ENCODE results near the gene INPP4B. TPM values are rescaled to one million over a fixed set of nuclear protein-coding genes. Genes with fewer than 3 reads are reported as not detected.

INPP4B gene
- total RNA-seq, 1 experiment from 2014 or later: 17.6 TPM

- H3K36me3 Mint-ChIP-seq (ENCODE audit: insufficient read depth, unreplicated experiment): peaks cover 5% of the 10 kb centered on the region
- intact Hi-C loops (cut with micrococcal nuclease): no loop called here
- ChIA-PET CTCF (interaction anchor here (0.6 to 0.8 kb wide), 2 partner anchors 125 to 373 kb away, joined by 3 to 4 read pairs; no protein-coding TSS in a partner anchor), POLR2A (interaction anchor here (1.1 kb wide), 1 partner anchor 11 kb away, joined by 3 read pairs; no protein-coding TSS in a partner anchor)
- no peak overlapping the region for H3K27ac Mint-ChIP-seq (ENCODE audit: low read depth, unreplicated experiment)
- peaks cover 22% of the 10 kb centered on the region for H3K4me1 Mint-ChIP-seq (ENCODE audit: insufficient read depth, unreplicated experiment)
- BruUV-seq (replicated peaks): no TSS peak
- H3K4me3 Mint-ChIP-seq (ENCODE audit: unreplicated experiment): no peak overlapping the region
- no peaks in the 10 kb centered on the region for H3K9me3 Mint-ChIP-seq (ENCODE audit: unreplicated experiment)
- peak; percentile 45 for DNase-seq (ENCODE audit: unreplicated experiment)
- no peaks in the 10 kb centered on the region for H3K27me3 Mint-ChIP-seq (ENCODE audit: insufficient read depth, unreplicated experiment)
- TF ChIP-seq, protein P1, sequence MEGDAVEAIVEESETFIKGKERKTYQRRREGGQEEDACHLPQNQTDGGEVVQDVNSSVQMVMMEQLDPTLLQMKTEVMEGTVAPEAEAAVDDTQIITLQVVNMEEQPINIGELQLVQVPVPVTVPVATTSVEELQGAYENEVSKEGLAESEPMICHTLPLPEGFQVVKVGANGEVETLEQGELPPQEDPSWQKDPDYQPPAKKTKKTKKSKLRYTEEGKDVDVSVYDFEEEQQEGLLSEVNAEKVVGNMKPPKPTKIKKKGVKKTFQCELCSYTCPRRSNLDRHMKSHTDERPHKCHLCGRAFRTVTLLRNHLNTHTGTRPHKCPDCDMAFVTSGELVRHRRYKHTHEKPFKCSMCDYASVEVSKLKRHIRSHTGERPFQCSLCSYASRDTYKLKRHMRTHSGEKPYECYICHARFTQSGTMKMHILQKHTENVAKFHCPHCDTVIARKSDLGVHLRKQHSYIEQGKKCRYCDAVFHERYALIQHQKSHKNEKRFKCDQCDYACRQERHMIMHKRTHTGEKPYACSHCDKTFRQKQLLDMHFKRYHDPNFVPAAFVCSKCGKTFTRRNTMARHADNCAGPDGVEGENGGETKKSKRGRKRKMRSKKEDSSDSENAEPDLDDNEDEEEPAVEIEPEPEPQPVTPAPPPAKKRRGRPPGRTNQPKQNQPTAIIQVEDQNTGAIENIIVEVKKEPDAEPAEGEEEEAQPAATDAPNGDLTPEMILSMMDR (IDR thresholded peaks at IDR 0.05; ENCODE audit: unreplicated experiment): no peak
Observed at GRCh38 chr4:142474398-142475087, 371.6 kb downstream of the INPP4B start.

DNA sequence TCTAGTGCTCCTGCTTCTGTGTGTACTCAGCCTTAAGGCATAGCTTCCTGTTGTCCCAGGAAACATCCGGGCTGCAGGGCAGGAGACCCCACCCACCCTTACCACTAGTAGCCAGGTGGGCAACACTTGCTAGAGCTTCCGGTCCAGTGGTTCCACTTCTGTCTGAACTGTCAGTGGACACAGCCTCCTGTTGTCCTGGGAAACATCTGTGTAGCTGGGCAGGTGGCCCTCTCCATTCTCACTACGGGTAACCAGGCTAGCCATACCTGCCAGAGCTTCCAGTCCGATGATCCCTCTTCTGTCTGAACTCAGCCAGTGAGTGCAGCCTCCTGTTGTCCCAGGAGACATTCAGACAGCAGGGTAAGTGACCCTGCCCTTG, 372.2 kb downstream of the INPP4B start:
- no TSS peak for BruUV-seq (replicated peaks)
- no peak for DNase-seq (ENCODE audit: unreplicated experiment)
- POLR2A ChIA-PET: no interaction called here
- Mint-ChIP-seq H3K4me1 (ENCODE audit: insufficient read depth, unreplicated experiment) (peaks cover 22% of the 10 kb centered on the region), H3K27ac (ENCODE audit: low read depth, unreplicated experiment) (no peak overlapping the region), H3K9me3 (ENCODE audit: unreplicated experiment) (no peaks in the 10 kb centered on the region), H3K27me3 (ENCODE audit: insufficient read depth, unreplicated experiment) (no peaks in the 10 kb centered on the region), H3K4me3 (ENCODE audit: unreplicated experiment) (no peak overlapping the region), H3K36me3 (ENCODE audit: insufficient read depth, unreplicated experiment) (peaks cover 5% of the 10 kb centered on the region)
- intact Hi-C loops (cut with micrococcal nuclease): no loop called here
- TF ChIP-seq, protein P1 (IDR thresholded peaks at IDR 0.05; ENCODE audit: unreplicated experiment): no peak
- CTCF ChIA-PET: interaction anchor here (0.8 to 1.0 kb wide), 2 partner anchors 13 to 374 kb away, joined by 3 to 4 read pairs; no protein-coding TSS in a partner anchor

DNA sequence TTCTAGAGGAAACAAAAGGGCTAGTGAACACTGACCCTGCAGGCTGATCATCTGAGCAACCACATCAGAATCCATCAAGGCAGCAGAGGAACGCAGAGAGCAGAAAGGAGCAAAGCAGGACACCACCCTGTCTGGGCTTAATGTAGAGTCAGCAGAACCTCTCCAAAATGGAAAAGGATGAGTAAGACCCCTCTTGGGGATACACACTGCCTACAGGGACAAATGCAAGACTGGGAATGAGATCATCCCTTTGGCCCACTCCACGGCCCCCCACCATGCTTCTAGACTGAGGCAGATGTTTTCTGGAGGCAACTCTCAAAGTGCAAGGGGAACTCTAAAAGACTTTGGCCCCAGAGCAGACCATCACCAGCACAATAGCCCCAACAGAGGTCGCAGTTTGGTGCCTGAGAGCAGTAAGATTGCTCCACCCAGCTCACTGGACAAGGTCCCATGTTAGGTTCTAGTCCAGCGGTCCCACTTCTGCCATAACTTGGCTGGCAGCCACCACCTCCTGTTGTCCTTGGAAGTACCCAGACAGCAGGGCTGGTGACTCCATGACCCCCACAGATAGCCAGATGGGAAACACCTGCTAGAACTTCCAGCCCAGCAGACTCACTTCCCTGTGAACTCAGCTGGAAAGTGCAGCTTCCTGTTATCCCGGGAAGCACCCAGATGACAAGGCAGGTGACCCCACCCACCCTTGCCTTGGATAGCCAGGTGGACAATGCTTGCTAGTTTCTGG, 372.7 kb downstream of the INPP4B start:
- Mint-ChIP-seq H3K4me1 (ENCODE audit: insufficient read depth, unreplicated experiment) (peaks cover 22% of the 10 kb centered on the region), H3K4me3 (ENCODE audit: unreplicated experiment) (no peak overlapping the region), H3K27me3 (ENCODE audit: insufficient read depth, unreplicated experiment) (no peaks in the 10 kb centered on the region), H3K36me3 (ENCODE audit: insufficient read depth, unreplicated experiment) (peaks cover 5% of the 10 kb centered on the region), H3K9me3 (ENCODE audit: unreplicated experiment) (no peaks in the 10 kb centered on the region), H3K27ac (ENCODE audit: low read depth, unreplicated experiment) (no peak overlapping the region)
- TF ChIP-seq, protein P1 (IDR thresholded peaks at IDR 0.05; ENCODE audit: unreplicated experiment): no peak
- DNase-seq (ENCODE audit: unreplicated experiment): no peak
- intact Hi-C loops (cut with micrococcal nuclease): no loop called here
- ChIA-PET POLR2A (no interaction called here), CTCF (interaction anchor here (1.0 kb wide), 1 partner anchor 14 kb away, joined by 3 read pairs; no protein-coding TSS in a partner anchor)
- BruUV-seq (replicated peaks): no TSS peak

DNA sequence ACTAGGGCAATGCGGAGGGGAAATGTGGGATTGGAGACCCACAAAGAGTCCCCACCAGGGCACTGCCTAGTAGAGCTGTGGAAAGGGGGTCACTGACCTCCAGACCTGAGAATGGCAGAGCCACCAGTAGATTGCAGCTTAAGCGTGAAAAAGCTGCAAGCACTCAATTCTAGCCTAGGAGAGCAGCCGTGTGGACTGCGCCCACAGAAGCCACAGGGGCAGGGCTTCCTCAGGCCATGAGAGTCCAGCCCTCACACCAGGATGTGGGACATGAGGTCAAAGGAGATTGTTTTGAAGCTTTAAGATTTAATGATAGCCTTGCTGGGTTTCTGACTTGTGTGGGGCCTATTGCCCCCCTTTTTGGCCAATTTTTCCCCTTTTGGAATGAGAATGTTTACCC, 379.0 kb downstream of the INPP4B start:
- no peak overlapping the region for H3K27ac Mint-ChIP-seq (ENCODE audit: low read depth, unreplicated experiment)
- CTCF ChIA-PET: interaction anchor here (0.7 kb wide), 1 partner anchor 27 kb away, joined by 4 read pairs; no protein-coding TSS in a partner anchor
- H3K9me3 Mint-ChIP-seq (ENCODE audit: unreplicated experiment): no peaks in the 10 kb centered on the region
- no peaks in the 10 kb centered on the region for H3K36me3 Mint-ChIP-seq (ENCODE audit: insufficient read depth, unreplicated experiment)
- POLR2A ChIA-PET: no interaction called here
- no peak for DNase-seq (ENCODE audit: unreplicated experiment)
- TF ChIP-seq, protein P1 (IDR thresholded peaks at IDR 0.05; ENCODE audit: unreplicated experiment): no peak
- no peaks in the 10 kb centered on the region for H3K27me3 Mint-ChIP-seq (ENCODE audit: insufficient read depth, unreplicated experiment)
- H3K4me3 Mint-ChIP-seq (ENCODE audit: unreplicated experiment): no peak overlapping the region
- intact Hi-C loops (cut with micrococcal nuclease): no loop called here
- no peaks in the 10 kb centered on the region for H3K4me1 Mint-ChIP-seq (ENCODE audit: insufficient read depth, unreplicated experiment)
- no TSS peak for BruUV-seq (replicated peaks)
